Adrenal gland (tissue), 12 donors: ENCODE results near the gene RNF138. TPM values are rescaled to one million over a fixed set of nuclear protein-coding genes. Genes with fewer than 3 reads are reported as not detected.

Experiments
- polyA plus RNA-seq, 3 donors: library from polyadenylated mRNA; stranded (reverse); fragments of 200-250 nt in 2 of 3; fragments of 350-450 nt in 1 of 3; fragmentation: Illumina TruSeq in 1 of 3; extraction: RNeasy Lipid Tissue Mini Kit (QIAGEN cat#74804) in 1 of 3; gene quantifications; one replicate each; pipeline ENCODE4 v1.2.3, GENCODE V29; 2013 to 2014
- small RNA-seq, 2 donors: library from RNA; depleted of rRNA; stranded (forward); fragments of <200 nt; gene quantifications; one replicate each; pipeline ENCODE3, GENCODE V24; 2016
- total RNA-seq, 9 donors: library from RNA; depleted of rRNA in 4 of 9; stranded (reverse); fragments of >200 nt in 4 of 9; fragments of 120-200 nt in 1 of 9; fragmentation: NEBNext Ultra II Directional in 1 of 9; extraction: Animal tissue kit (Norgen Biotek cat#: 25700) in 1 of 9; gene quantifications; one replicate each; pipeline versions ENCODE4 v1.1.0 to v1.2.4, GENCODE V29; 2013 to 2023
- donor health status: healthy with polysubstance abuse.
- donor health status: Bipolar disorder and iron deficiency.
- donor health status: DM: yes; HTN: yes; CAD: no.
- donor health status: DM: no; HTN: no; CAD: no.
- donor health status: DM: no; HTN: no; CAD: no.
- donor health status: DM: yes; HTN: yes; CAD: no.

The RNF138 gene
- total and polyA plus RNA-seq, 12 donors, result 5.2 to 41.6 (median 15.2) TPM

Small RNA genes within 50 kb of the gene (small RNA-seq; reads per million reads assigned to genes)
- 0 to 0.17 reads per million in 2 donors for gene RNA5SP453

Other genes with a start within 250 kb of the RNF138 start
- 10 to 100 TPM; 24.6 to 69.6 (median 45.7) TPM for gene TRAPPC8, start 148.7 kb upstream of the RNF138 start, total RNA-seq
- 10 to 100 TPM; 12.8 to 40.0 (median 13.1) TPM for gene TRAPPC8, start 148.7 kb upstream of the RNF138 start, polyA plus RNA-seq
- 1 to 10 TPM in 8 of 9 donors, under 1 TPM in 1; 0.44 to 7.9 (median 2.3) TPM for gene RNF125, start 73.0 kb upstream of the RNF138 start, total RNA-seq
- 1 to 10 TPM in 2 of 3 donors, under 1 TPM in 1; 0.80 to 2.5 (median 1.8) TPM for gene RNF125, start 73.0 kb upstream of the RNF138 start, polyA plus RNA-seq
- gene MEP1B, start 98.2 kb downstream of the RNF138 start, total RNA-seq, result not detected
- not detected for gene MEP1B, start 98.2 kb downstream of the RNF138 start, polyA plus RNA-seq